Heart right ventricle (tissue), 16 donors: ENCODE measurements around the gene ZGRF1. TPM values are rescaled to one million over a fixed set of nuclear protein-coding genes. Genes with fewer than 3 reads are reported as not detected.

ENCODE experiments used
- ATAC-seq, 8 donors: fragments of 200-7000 bp; cut with Tn5 transposase; one replicate each; pipeline ENCODE4 v1.9.1; 2020; ENCODE audit warnings: mild to moderate bottlenecking in 8 of 8, moderate library complexity in 8 of 8, moderate number of reproducible peaks in 1 of 8
- DNase-seq, 2 donors: peaks; one replicate each; pipeline ENCODE4 v3.0.0-alpha.2; 2020
- H3K27ac ChIP-seq, 10 donors: fragments of 200-600 bp; sonication (generic) in 2 of 10; one replicate each; pipeline versions ENCODE4 v1.5.0 to v1.8.0; 2020 to 2022; ENCODE audit warnings: mild to moderate bottlenecking in 3 of 10
- H3K27me3 ChIP-seq, 7 donors: fragments of 200-600 bp; one replicate each; pipeline ENCODE4 v1.8.0; 2021 to 2022; ENCODE audit warnings: mild to moderate bottlenecking in 2 of 7
- H3K36me3 ChIP-seq, 9 donors: fragments of 200-600 bp; sonication (generic) in 1 of 9; one replicate each; pipeline versions ENCODE4 v1.5.0 to v1.8.0; 2020 to 2022; ENCODE audit warnings: mild to moderate bottlenecking in 2 of 9
- H3K4me1 ChIP-seq, 9 donors: fragments of 200-600 bp; sonication (generic) in 1 of 9; one replicate each; pipeline versions ENCODE4 v1.5.0 to v1.8.0; 2020 to 2022; ENCODE audit warnings: mild to moderate bottlenecking in 4 of 9
- H3K4me3 ChIP-seq, 10 donors: fragments of 200-600 bp; sonication (generic) in 2 of 10; one replicate each; pipeline versions ENCODE4 v1.5.0 to v1.8.0; 2020 to 2022; ENCODE audit warnings: mild to moderate bottlenecking in 7 of 10, moderate library complexity in 2 of 10
- H3K9me3 ChIP-seq, 11 donors: fragments of 200-600 bp in 10 of 11; sonication (generic) in 2 of 11; one replicate each; pipeline versions ENCODE4 v1.5.0 to v1.8.0; 2013 to 2022; ENCODE audit warnings: mild to moderate bottlenecking in 2 of 11, control low read depth in 1 of 11, moderate library complexity in 1 of 11
- WGBS, 2 donors: extraction: QIAGEN DNeasy Blood & Tissue Kit; methylation state at CpG; one replicate each; pipeline ENCODE4 v1.1.7; 2013; ENCODE audit warnings: inconsistent platforms in 1 of 2; 5-methylcytosine and 5-hydroxymethylcytosine counted together
- intact Hi-C, 10 donors: fragments of 100-400 bp; cut with DNase I; formaldehyde crosslinking; loops; one replicate each; pipeline versions ENCODE4 v1.11.1 to v1.14.2; 2022
- polyA plus RNA-seq, 2 donors: library from polyadenylated mRNA; stranded (reverse); fragments of 200-250 nt; gene quantifications; one replicate each; pipeline ENCODE4 v1.2.3, GENCODE V29; 2013
- total RNA-seq, 10 donors: library from RNA; stranded (reverse); fragmentation: NEBNext Ultra II Directional in 3 of 10; extraction: Animal tissue kit (Norgen Biotek cat#: 25700) in 3 of 10; gene quantifications; one replicate each; pipeline versions ENCODE4 v1.2.1 to v1.2.4, GENCODE V29; 2021 to 2023
- TF ChIP-seq, protein P1 (sequence below), 9 donors: fragments of 200-600 bp; sonication (generic) in 2 of 9; IDR thresholded peaks; one replicate each; pipeline versions ENCODE4 v1.5.0 to v1.8.0; 2021 to 2022; ENCODE audit warnings: antibody characterized with exemption in 9 of 9, mild to moderate bottlenecking in 5 of 9, moderate library complexity in 1 of 9
- donor health status: Arrhythmogenic right ventricular cardiomyopathy.
- donor health status: ischemic (EF 13 %, LVEDD 7.1; RV severe dilation, severe dysfunction).
- donor health status: healthy with polysubstance abuse.
- donor health status: DM: no; HTN: yes; CAD: no.
- donor health status: DM: no; HTN: no; CAD: no.
- donor health status: ischemic (EF 25% LVEDD 6.9; RV normal size, moderate dysfunction).
- donor health status: ischemic (EF 25% LVEDD 5.7; RV mildly dilated, moderate dysfunction).
- donor health status: healthy.
- donor health status: DM: yes; HTN: yes; CAD: no.
- donor health status: Ischemic cardiomyopathy.
- donor health status: ischemic (EF 35%, LVEDD 5.7; RV mildly dilated, moderate dysfunction).
- donor health status: nonischemic (EF 11% LVEDD 7.7; RV severe dilation, severe dysfunction).
- donor health status: DM: yes; HTN: yes; CAD: no.
- donor health status: PGD.
- donor health status: ischemic (EF 29% LVEDD 5.4; RV normal size, mild dysfunction).
- donor health status: nonischemic (EF 23%, LVEDD 6.1; RV moderate dilation, normal function).

ZGRF1 gene
- total and polyA plus RNA-seq, 12 donors, result 0.77 to 5.3 (median 2.1) TPM

- no peak for DNase-seq
- Histone ChIP-seq H3K36me3 (no peaks in the 10 kb centered on the region), H3K9me3 (no peaks in the 10 kb centered on the region), H3K4me3 (no peak overlapping the region), H3K27me3 (no peaks in the 10 kb centered on the region), H3K4me1 (peaks cover 0 to 23% (median 6%) of the 10 kb centered on the region in 9 donors), H3K27ac (peak overlapping the region in 6 of 10 donors; percentile 16 to 94 (median 87))
- WGBS, 2 donors, result 36 to 58% methylated on average over 1 of the region's 1 CpG
- intact Hi-C loops, result loop anchor here in 1 of 10 donors (5.0 kb wide), 1 partner anchor 33 kb away; no protein-coding TSS in a partner anchor
- ATAC-seq, result no peak
- TF ChIP-seq, protein P1, sequence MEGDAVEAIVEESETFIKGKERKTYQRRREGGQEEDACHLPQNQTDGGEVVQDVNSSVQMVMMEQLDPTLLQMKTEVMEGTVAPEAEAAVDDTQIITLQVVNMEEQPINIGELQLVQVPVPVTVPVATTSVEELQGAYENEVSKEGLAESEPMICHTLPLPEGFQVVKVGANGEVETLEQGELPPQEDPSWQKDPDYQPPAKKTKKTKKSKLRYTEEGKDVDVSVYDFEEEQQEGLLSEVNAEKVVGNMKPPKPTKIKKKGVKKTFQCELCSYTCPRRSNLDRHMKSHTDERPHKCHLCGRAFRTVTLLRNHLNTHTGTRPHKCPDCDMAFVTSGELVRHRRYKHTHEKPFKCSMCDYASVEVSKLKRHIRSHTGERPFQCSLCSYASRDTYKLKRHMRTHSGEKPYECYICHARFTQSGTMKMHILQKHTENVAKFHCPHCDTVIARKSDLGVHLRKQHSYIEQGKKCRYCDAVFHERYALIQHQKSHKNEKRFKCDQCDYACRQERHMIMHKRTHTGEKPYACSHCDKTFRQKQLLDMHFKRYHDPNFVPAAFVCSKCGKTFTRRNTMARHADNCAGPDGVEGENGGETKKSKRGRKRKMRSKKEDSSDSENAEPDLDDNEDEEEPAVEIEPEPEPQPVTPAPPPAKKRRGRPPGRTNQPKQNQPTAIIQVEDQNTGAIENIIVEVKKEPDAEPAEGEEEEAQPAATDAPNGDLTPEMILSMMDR (IDR thresholded peaks at IDR 0.05), result no peak
Observed at GRCh38 chr4:112674376-112674775, 37.7 kb upstream of the ZGRF1 start.

DNA sequence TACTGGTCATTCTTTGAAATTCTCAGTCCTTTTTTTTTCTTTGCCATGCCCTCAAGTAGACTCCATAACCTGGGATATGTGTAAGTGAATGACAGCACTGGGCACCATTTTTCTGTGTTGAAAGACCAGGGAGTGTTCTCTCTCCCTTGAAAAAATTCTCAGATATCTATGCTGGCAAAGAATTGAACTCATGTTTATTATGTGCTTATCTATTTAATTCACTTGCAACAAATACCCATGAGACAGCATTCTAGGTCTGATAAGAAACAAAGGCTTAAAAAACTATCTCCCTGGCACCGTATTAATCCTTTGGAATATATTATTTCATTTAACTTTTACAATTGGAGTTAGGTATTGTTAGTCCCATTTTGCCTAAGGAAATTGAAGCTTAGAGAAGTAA, 37.0 kb upstream of the ZGRF1 start:
- DNase-seq (no peak), ATAC-seq (no peak)
- H3K9me3 ChIP-seq, result no peaks in the 10 kb centered on the region

GRCh38 chr4:112673076-112673475, 36.4 kb upstream of the ZGRF1 start:
- H3K4me1 ChIP-seq, result peaks cover 0 to 23% (median 6%) of the 10 kb centered on the region in 9 donors
- no peaks in the 10 kb centered on the region for H3K36me3 ChIP-seq
- TF ChIP-seq, protein P1 (IDR thresholded peaks at IDR 0.05), result no peak
- peak overlapping the region in 7 of 10 donors; percentile 4 to 94 (median 85) for H3K27ac ChIP-seq
- intact Hi-C loops, result loop anchor here in 1 of 10 donors (5.0 kb wide), 1 partner anchor 34 kb away; no protein-coding TSS in a partner anchor
- no peak overlapping the region for H3K4me3 ChIP-seq
- no peak for DNase-seq
- ATAC-seq, result no peak
- H3K9me3 ChIP-seq, result no peaks in the 10 kb centered on the region
- no peaks in the 10 kb centered on the region for H3K27me3 ChIP-seq

More for the DNA sequence above, 37.0 kb upstream of the ZGRF1 start:
- Histone ChIP-seq H3K4me3 (no peak overlapping the region), H3K4me1 (peaks cover 0 to 23% (median 6%) of the 10 kb centered on the region in 9 donors), H3K27me3 (no peaks in the 10 kb centered on the region), H3K27ac (peak overlapping the region in 7 of 10 donors; percentile 4 to 94 (median 85)), H3K36me3 (no peaks in the 10 kb centered on the region)
- intact Hi-C loops, result loop anchor here in 1 of 10 donors (5.0 kb wide), 1 partner anchor 34 kb away; no protein-coding TSS in a partner anchor
- TF ChIP-seq, protein P1 (IDR thresholded peaks at IDR 0.05), result no peak
- WGBS, 2 donors, result 28 to 34% methylated on average over 1 of the region's 1 CpG

- no peak overlapping the region for H3K27ac ChIP-seq
- WGBS, 2 donors, result 73 to 78% methylated on average over 3 of the region's 3 CpGs
- TF ChIP-seq, protein P1 (IDR thresholded peaks at IDR 0.05), result no peak
Observed at GRCh38 chr4:112668131-112668530, 31.4 kb upstream of the ZGRF1 start.

More at GRCh38 chr4:112668131-112668530, 31.4 kb upstream of the ZGRF1 start:
- DNase-seq (no peak), ATAC-seq (no peak)
- intact Hi-C loops, result no loop called here
- Histone ChIP-seq H3K36me3 (no peaks in the 10 kb centered on the region), H3K4me3 (no peak overlapping the region), H3K9me3 (no peaks in the 10 kb centered on the region), H3K27me3 (no peaks in the 10 kb centered on the region), H3K4me1 (peaks cover 0 to 17% (median 2%) of the 10 kb centered on the region in 9 donors)
